Stimulated activated naive B cell treated with anti-CD40 and anti-IgM and Interleukin-4, amounts not matched to agents 10 μg/mL and 1 μg/mL and 100 μg/mL, for 72 hours (primary cell): Measurements from ENCODE around the gene NDST1.
A peak's percentile ranks its signal among the peaks of the same experiment; 100 is the strongest.

ENCODE experiments used
- ATAC-seq, 2 donors: fragments of 150-1000 bp; cut with Tn5 transposase; replicated peaks; 2 replicates each; pipeline ENCODE4 v1.10.0; 2021; ENCODE audit warnings: moderate library complexity in 1 of 2
- DNase-seq: peaks from one replicate; pipeline ENCODE4 v3.0.0; 2021
- H3K27ac Mint-ChIP-seq: one replicate; pipeline ENCODE4 v1.8.0; 2022; ENCODE audit warnings: mild to moderate bottlenecking, mixed read lengths
- H3K27me3 Mint-ChIP-seq, 2 donors: one replicate each; pipeline ENCODE4 v1.8.0; 2022; ENCODE audit warnings: mixed read lengths in 2 of 2
- H3K36me3 Mint-ChIP-seq, 2 donors: one replicate each; pipeline ENCODE4 v1.8.0; 2022; ENCODE audit warnings: mixed read lengths in 2 of 2, mild to moderate bottlenecking in 1 of 2
- H3K4me1 Mint-ChIP-seq, 2 donors: one replicate each; pipeline ENCODE4 v1.8.0; 2022; ENCODE audit warnings: mixed read lengths in 2 of 2, mild to moderate bottlenecking in 1 of 2
- H3K4me3 Mint-ChIP-seq, 2 donors: one replicate each; pipeline ENCODE4 v1.8.0; 2022; ENCODE audit warnings: mild to moderate bottlenecking in 2 of 2, mixed read lengths in 2 of 2, moderate library complexity in 1 of 2
- H3K9me3 Mint-ChIP-seq, 2 donors: one replicate each; pipeline ENCODE4 v1.8.0; 2022; ENCODE audit warnings: mixed read lengths in 2 of 2, mild to moderate bottlenecking in 1 of 2

The NDST1 gene

GRCh38 chr5:150497274-150497988 is 10.5 kb upstream of the NDST1 start:
- Mint-ChIP-seq H3K4me3 (no peak overlapping the region), H3K36me3 (peaks cover 0 to 3% of the 10 kb centered on the region in 2 donors), H3K9me3 (no peaks in the 10 kb centered on the region), H3K27ac (no peak overlapping the region), H3K4me1 (peaks cover 13 to 21% of the 10 kb centered on the region in 2 donors), H3K27me3 (no peaks in the 10 kb centered on the region)
- ATAC-seq: no peak
- DNase-seq: no peak

GRCh38 chr5:150497989-150498317 is 10.0 kb upstream of the NDST1 start:
- Mint-ChIP-seq H3K9me3 (no peaks in the 10 kb centered on the region), H3K4me3 (no peak overlapping the region), H3K27me3 (no peaks in the 10 kb centered on the region), H3K36me3 (peaks cover 0 to 3% of the 10 kb centered on the region in 2 donors), H3K27ac (no peak overlapping the region), H3K4me1 (peaks cover 13 to 21% of the 10 kb centered on the region in 2 donors)
- ATAC-seq (no peak), DNase-seq (no peak)

GRCh38 chr5:150498501-150498900 is 9.4 kb upstream of the NDST1 start:
- H3K36me3 Mint-ChIP-seq: peaks cover 0 to 3% of the 10 kb centered on the region in 2 donors
- ATAC-seq (no peak), DNase-seq (no peak)

GRCh38 chr5:150498971-150499370 is 9.0 kb upstream of the NDST1 start:
- Mint-ChIP-seq H3K27me3 (no peaks in the 10 kb centered on the region), H3K4me1 (peaks cover 13 to 21% of the 10 kb centered on the region in 2 donors), H3K4me3 (no peak overlapping the region), H3K36me3 (peaks cover 0 to 3% of the 10 kb centered on the region in 2 donors), H3K9me3 (no peaks in the 10 kb centered on the region), H3K27ac (peak overlapping the region; percentile 70)
- DNase-seq (no peak), ATAC-seq (no peak)

More at GRCh38 chr5:150498501-150498900, 9.4 kb upstream of the NDST1 start:
- H3K27me3 Mint-ChIP-seq: no peaks in the 10 kb centered on the region
- H3K4me3 Mint-ChIP-seq: no peak overlapping the region
- peaks cover 13 to 21% of the 10 kb centered on the region in 2 donors for H3K4me1 Mint-ChIP-seq
- H3K9me3 Mint-ChIP-seq: no peaks in the 10 kb centered on the region
- peak overlapping the region; percentile 70 for H3K27ac Mint-ChIP-seq

GRCh38 chr5:150499437-150499956 is 8.4 kb upstream of the NDST1 start:
- Mint-ChIP-seq H3K4me3 (no peak overlapping the region), H3K9me3 (no peaks in the 10 kb centered on the region), H3K27ac (peak overlapping the region; percentile 89), H3K27me3 (no peaks in the 10 kb centered on the region), H3K36me3 (peaks cover 0 to 3% of the 10 kb centered on the region in 2 donors), H3K4me1 (peaks cover 13 to 21% of the 10 kb centered on the region in 2 donors)
- ATAC-seq: peak; percentile 39 to 53
- no peak for DNase-seq

GRCh38 chr5:150500328-150500841 is 7.5 kb upstream of the NDST1 start:
- Mint-ChIP-seq H3K27ac (no peak overlapping the region), H3K36me3 (peaks cover 0 to 3% of the 10 kb centered on the region in 2 donors), H3K4me1 (peaks cover 13 to 21% of the 10 kb centered on the region in 2 donors)

GRCh38 chr5:150500905-150501304 is 7.0 kb upstream of the NDST1 start:
- H3K36me3 Mint-ChIP-seq: peaks cover 0 to 3% of the 10 kb centered on the region in 2 donors

More at GRCh38 chr5:150500328-150500841, 7.5 kb upstream of the NDST1 start:
- ATAC-seq: no peak
- H3K27me3 Mint-ChIP-seq: no peaks in the 10 kb centered on the region
- no peaks in the 10 kb centered on the region for H3K9me3 Mint-ChIP-seq
- DNase-seq: no peak
- no peak overlapping the region for H3K4me3 Mint-ChIP-seq

GRCh38 chr5:150502106-150502505 is 5.8 kb upstream of the NDST1 start:
- Mint-ChIP-seq H3K9me3 (no peaks in the 10 kb centered on the region), H3K27me3 (no peaks in the 10 kb centered on the region), H3K27ac (no peak overlapping the region), H3K36me3 (peaks cover 0 to 3% of the 10 kb centered on the region in 2 donors), H3K4me1 (peaks cover 13 to 21% of the 10 kb centered on the region in 2 donors), H3K4me3 (no peak overlapping the region)
- ATAC-seq (no peak), DNase-seq (no peak)

More at GRCh38 chr5:150500905-150501304, 7.0 kb upstream of the NDST1 start:
- H3K9me3 Mint-ChIP-seq: no peaks in the 10 kb centered on the region
- ATAC-seq (no peak), DNase-seq (no peak)
- no peak overlapping the region for H3K27ac Mint-ChIP-seq
- no peaks in the 10 kb centered on the region for H3K27me3 Mint-ChIP-seq
- no peak overlapping the region for H3K4me3 Mint-ChIP-seq
- H3K4me1 Mint-ChIP-seq: peaks cover 13 to 21% of the 10 kb centered on the region in 2 donors

GRCh38 chr5:150502847-150503246 is 5.1 kb upstream of the NDST1 start:
- no peak overlapping the region for H3K4me3 Mint-ChIP-seq

GRCh38 chr5:150503386-150503785 is 4.5 kb upstream of the NDST1 start:
- DNase-seq (no peak), ATAC-seq (no peak)
- peaks cover 0 to 3% of the 10 kb centered on the region in 2 donors for H3K36me3 Mint-ChIP-seq
- H3K27ac Mint-ChIP-seq: no peak overlapping the region
- no peaks in the 10 kb centered on the region for H3K9me3 Mint-ChIP-seq
- H3K27me3 Mint-ChIP-seq: no peaks in the 10 kb centered on the region
- H3K4me1 Mint-ChIP-seq: peaks cover 15 to 26% of the 10 kb centered on the region in 2 donors
- no peak overlapping the region for H3K4me3 Mint-ChIP-seq

More at GRCh38 chr5:150502847-150503246, 5.1 kb upstream of the NDST1 start:
- Mint-ChIP-seq H3K9me3 (no peaks in the 10 kb centered on the region), H3K27me3 (no peaks in the 10 kb centered on the region), H3K4me1 (peaks cover 15 to 27% of the 10 kb centered on the region in 2 donors), H3K36me3 (peaks cover 0 to 3% of the 10 kb centered on the region in 2 donors), H3K27ac (no peak overlapping the region)
- DNase-seq: no peak
- ATAC-seq: no peak

- no peaks in the 10 kb centered on the region for H3K36me3 Mint-ChIP-seq
- ATAC-seq (no peak), DNase-seq (no peak)
- no peaks in the 10 kb centered on the region for H3K9me3 Mint-ChIP-seq
- no peaks in the 10 kb centered on the region for H3K27me3 Mint-ChIP-seq
- peaks cover 9 to 19% of the 10 kb centered on the region in 2 donors for H3K4me1 Mint-ChIP-seq
- H3K4me3 Mint-ChIP-seq: no peak overlapping the region
- H3K27ac Mint-ChIP-seq: no peak overlapping the region
Measured at GRCh38 chr5:150503977-150504620, 3.8 kb upstream of the NDST1 start.

- DNase-seq: no peak
- H3K36me3 Mint-ChIP-seq: no peaks in the 10 kb centered on the region
- peaks cover 2 to 9% of the 10 kb centered on the region in 2 donors for H3K4me1 Mint-ChIP-seq
- no peaks in the 10 kb centered on the region for H3K27me3 Mint-ChIP-seq
- no peak overlapping the region for H3K27ac Mint-ChIP-seq
- no peak for ATAC-seq
- H3K4me3 Mint-ChIP-seq: no peak overlapping the region
- H3K9me3 Mint-ChIP-seq: no peaks in the 10 kb centered on the region
Measured at GRCh38 chr5:150505041-150505511, 2.9 kb upstream of the NDST1 start.

- Mint-ChIP-seq H3K36me3 (no peaks in the 10 kb centered on the region), H3K4me3 (no peak overlapping the region), H3K9me3 (no peaks in the 10 kb centered on the region), H3K27me3 (no peaks in the 10 kb centered on the region), H3K4me1 (peaks cover 2 to 5% of the 10 kb centered on the region in 2 donors), H3K27ac (no peak overlapping the region)
- no peak for DNase-seq
- ATAC-seq: no peak
Measured at GRCh38 chr5:150505816-150506215, 2.1 kb upstream of the NDST1 start.

GRCh38 chr5:150506571-150507473 is 1.1 kb upstream of the NDST1 start:
- Mint-ChIP-seq H3K36me3 (no peaks in the 10 kb centered on the region), H3K4me1 (peaks cover 3 to 13% of the 10 kb centered on the region in 2 donors), H3K27me3 (no peaks in the 10 kb centered on the region), H3K9me3 (no peaks in the 10 kb centered on the region), H3K27ac (no peak overlapping the region), H3K4me3 (no peak overlapping the region)
- DNase-seq (no peak), ATAC-seq (no peak)
